Measurements from ENCODE around the gene RNASE8. TPM values are rescaled to one million over a fixed set of nuclear protein-coding genes. Genes with fewer than 3 reads are reported as not detected.

RNASE8 gene
- polyA plus RNA-seq, 1 donor from 2014 or later = not detected

DNA sequence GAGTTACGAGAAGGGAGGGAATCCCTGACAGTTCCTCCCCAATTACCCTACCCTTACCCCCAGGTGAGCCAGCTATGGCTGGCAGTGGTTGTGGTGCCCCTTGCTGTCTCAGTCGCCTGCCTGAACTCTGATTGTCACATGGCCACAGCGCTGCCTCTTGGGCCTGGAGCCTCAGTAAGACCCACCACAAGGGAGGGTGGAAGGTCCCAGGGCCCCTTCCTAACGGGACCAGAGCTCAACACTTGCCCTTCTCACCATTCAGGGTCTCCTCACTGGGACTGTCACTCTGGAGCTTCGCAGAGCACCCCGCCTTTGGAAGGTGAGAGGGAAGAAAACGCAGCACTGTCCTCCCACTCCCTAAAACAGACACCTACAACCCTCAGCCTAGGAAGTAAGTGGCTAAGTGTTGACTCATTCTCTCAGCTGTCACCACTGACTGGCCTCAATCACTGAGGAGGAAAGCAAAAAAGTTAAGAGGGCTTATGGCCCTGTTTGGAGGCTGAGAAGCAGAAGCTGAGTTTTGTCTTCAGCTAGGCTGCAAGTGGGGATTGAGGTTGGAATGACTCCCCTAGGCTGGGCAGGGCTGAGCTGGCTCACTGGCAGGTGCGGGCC, 44.3 kb downstream of the RNASE8 start:
- Histone ChIP-seq H3K79me2 (replicated peaks; ENCODE audit: insufficient read depth, low read length) (peaks cover 31% of the 10 kb centered on the region), H2AFZ (ENCODE audit: low read depth, low read length) (no peak overlapping the region), H3K36me3 (ENCODE audit: insufficient read depth, low read length) (no peaks in the 10 kb centered on the region), H3K4me3 (ENCODE audit: low read length) (peak overlapping the region; percentile 86), H3K4me2 (ENCODE audit: low read length) (peak overlapping the region; percentile 98), H3K9ac (ENCODE audit: low read length) (peak overlapping the region; percentile 97), H3K9me2 (ENCODE audit: insufficient read depth, low read length) (no peaks in the 10 kb centered on the region), H3K27ac (ENCODE audit: low read length) (peak overlapping the region; percentile 98), H3K27me3 (ENCODE audit: insufficient read depth, low read depth, low read length) (no peaks in the 10 kb centered on the region), H3K9me3 (ENCODE audit: low read length) (no peaks in the 10 kb centered on the region), H4K20me1 (ENCODE audit: insufficient read depth) (no peaks in the 10 kb centered on the region), H3F3A (ENCODE audit: insufficient read depth, low read length, poor library complexity, severe bottlenecking) (peaks cover 6% of the 10 kb centered on the region)
- TF ChIP-seq SMC3 (conservative IDR thresholded peaks at IDR 0.05; ENCODE audit: poor library complexity) = no peak

DNA sequence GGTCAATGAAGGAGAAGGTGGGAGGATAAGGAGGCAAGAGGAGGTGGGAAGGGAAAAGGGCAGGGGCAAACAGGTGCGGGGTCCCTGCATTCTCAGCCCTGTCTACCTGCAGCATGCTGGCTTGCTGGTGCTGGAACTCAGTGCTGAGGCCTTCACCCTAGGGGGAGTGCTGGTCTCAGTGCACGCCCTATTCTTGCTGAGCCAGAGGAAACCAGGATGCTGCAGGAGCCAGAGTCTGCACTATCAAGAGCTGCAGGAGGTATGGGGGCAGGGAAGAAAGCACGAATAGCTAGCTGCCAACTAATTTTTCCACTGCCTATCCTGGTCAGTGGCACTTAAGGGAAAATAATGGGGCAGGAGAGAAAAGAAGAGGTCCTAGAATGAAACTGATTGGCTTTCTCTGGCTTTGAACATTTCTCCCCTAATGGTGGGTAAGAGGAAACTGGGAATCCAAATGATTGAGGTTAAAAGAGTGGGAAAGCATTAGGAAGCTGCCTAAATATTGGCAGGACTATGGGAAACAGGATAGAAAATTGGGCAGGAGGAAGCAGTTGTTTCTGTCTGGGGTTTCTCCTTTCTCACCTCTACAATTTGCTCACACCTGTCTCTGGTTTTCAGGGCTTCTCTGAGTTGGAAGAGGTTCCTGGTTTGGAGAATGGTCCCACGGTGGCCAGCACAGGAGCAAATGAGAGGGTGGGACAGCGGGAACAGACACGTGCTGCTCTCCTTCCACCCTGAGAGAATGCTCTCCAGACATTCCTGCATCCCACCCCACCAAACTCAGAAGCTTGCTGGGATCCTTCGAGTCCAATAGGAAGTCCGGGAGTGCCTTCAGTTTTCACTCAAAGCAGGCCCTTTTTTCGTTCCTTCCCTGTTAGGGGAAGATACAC, 45.1 kb downstream of the RNASE8 start:
- Histone ChIP-seq H3F3A (ENCODE audit: insufficient read depth, low read length, poor library complexity, severe bottlenecking) (peaks cover 6% of the 10 kb centered on the region), H2AFZ (ENCODE audit: low read depth, low read length) (peak overlapping the region; percentile 84), H3K27me3 (ENCODE audit: insufficient read depth, low read depth, low read length) (no peaks in the 10 kb centered on the region), H3K79me2 (replicated peaks; ENCODE audit: insufficient read depth, low read length) (peaks cover 25% of the 10 kb centered on the region), H3K9me3 (ENCODE audit: low read length) (no peaks in the 10 kb centered on the region), H4K20me1 (ENCODE audit: insufficient read depth) (no peaks in the 10 kb centered on the region), H3K27ac (ENCODE audit: low read length) (peak overlapping the region; percentile 98), H3K9me2 (ENCODE audit: insufficient read depth, low read length) (no peaks in the 10 kb centered on the region), H3K9ac (ENCODE audit: low read length) (peak overlapping the region; percentile 97), H3K4me3 (ENCODE audit: low read length) (peak overlapping the region; percentile 86), H3K4me2 (ENCODE audit: low read length) (peak overlapping the region; percentile 98), H3K36me3 (ENCODE audit: insufficient read depth, low read length) (no peaks in the 10 kb centered on the region)
- TF ChIP-seq, protein P1, sequence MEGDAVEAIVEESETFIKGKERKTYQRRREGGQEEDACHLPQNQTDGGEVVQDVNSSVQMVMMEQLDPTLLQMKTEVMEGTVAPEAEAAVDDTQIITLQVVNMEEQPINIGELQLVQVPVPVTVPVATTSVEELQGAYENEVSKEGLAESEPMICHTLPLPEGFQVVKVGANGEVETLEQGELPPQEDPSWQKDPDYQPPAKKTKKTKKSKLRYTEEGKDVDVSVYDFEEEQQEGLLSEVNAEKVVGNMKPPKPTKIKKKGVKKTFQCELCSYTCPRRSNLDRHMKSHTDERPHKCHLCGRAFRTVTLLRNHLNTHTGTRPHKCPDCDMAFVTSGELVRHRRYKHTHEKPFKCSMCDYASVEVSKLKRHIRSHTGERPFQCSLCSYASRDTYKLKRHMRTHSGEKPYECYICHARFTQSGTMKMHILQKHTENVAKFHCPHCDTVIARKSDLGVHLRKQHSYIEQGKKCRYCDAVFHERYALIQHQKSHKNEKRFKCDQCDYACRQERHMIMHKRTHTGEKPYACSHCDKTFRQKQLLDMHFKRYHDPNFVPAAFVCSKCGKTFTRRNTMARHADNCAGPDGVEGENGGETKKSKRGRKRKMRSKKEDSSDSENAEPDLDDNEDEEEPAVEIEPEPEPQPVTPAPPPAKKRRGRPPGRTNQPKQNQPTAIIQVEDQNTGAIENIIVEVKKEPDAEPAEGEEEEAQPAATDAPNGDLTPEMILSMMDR (IDR thresholded peaks at IDR 0.05; ENCODE audit: poor library complexity, severe bottlenecking) = no peak
- no peak for TF ChIP-seq RAD21 (conservative IDR thresholded peaks at IDR 0.05)
- TF ChIP-seq EZH2 (IDR thresholded peaks at IDR 0.05; ENCODE audit: borderline replicate concordance, insufficient read depth, low read length, poor library complexity, severe bottlenecking) = no peak
- TF ChIP-seq EP300 (conservative IDR thresholded peaks at IDR 0.05; ENCODE audit: poor library complexity, severe bottlenecking) = no peak
- TF ChIP-seq SMC3 (conservative IDR thresholded peaks at IDR 0.05; ENCODE audit: poor library complexity) = no peak
- TF ChIP-seq, protein P2, sequence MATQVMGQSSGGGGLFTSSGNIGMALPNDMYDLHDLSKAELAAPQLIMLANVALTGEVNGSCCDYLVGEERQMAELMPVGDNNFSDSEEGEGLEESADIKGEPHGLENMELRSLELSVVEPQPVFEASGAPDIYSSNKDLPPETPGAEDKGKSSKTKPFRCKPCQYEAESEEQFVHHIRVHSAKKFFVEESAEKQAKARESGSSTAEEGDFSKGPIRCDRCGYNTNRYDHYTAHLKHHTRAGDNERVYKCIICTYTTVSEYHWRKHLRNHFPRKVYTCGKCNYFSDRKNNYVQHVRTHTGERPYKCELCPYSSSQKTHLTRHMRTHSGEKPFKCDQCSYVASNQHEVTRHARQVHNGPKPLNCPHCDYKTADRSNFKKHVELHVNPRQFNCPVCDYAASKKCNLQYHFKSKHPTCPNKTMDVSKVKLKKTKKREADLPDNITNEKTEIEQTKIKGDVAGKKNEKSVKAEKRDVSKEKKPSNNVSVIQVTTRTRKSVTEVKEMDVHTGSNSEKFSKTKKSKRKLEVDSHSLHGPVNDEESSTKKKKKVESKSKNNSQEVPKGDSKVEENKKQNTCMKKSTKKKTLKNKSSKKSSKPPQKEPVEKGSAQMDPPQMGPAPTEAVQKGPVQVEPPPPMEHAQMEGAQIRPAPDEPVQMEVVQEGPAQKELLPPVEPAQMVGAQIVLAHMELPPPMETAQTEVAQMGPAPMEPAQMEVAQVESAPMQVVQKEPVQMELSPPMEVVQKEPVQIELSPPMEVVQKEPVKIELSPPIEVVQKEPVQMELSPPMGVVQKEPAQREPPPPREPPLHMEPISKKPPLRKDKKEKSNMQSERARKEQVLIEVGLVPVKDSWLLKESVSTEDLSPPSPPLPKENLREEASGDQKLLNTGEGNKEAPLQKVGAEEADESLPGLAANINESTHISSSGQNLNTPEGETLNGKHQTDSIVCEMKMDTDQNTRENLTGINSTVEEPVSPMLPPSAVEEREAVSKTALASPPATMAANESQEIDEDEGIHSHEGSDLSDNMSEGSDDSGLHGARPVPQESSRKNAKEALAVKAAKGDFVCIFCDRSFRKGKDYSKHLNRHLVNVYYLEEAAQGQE (IDR thresholded peaks at IDR 0.05; ENCODE audit: borderline replicate concordance) = no peak
- TF ChIP-seq POLR2AphosphoS5 (IDR thresholded peaks at IDR 0.05) = no peak
- no peak for TF ChIP-seq TAF1 (IDR thresholded peaks at IDR 0.05; ENCODE audit: low read depth)
- no peak for TF ChIP-seq MXI1 (conservative IDR thresholded peaks at IDR 0.05; ENCODE audit: poor library complexity, severe bottlenecking)
